SK-N-MC (cell line): ENCODE measurements around the gene TOX2.
A peak's percentile ranks its signal among the peaks of the same experiment; 100 is the strongest.

Source experiments
- DNase-seq: peaks from one replicate; pipeline ENCODE4 v3.0.0-alpha.2; 2011; ENCODE audit warnings: low read depth, low spot score
- H3K27ac ChIP-seq: fragments of 200-600 bp; sonication (generic); 2 replicates; pipeline ENCODE4 v1.5.1; 2016; ENCODE audit warnings: mixed run types
- H3K36me3 ChIP-seq: fragments of 200-600 bp; sonication (generic); 2 replicates; pipeline ENCODE4 v1.6.1; 2017; ENCODE audit warnings: antibody characterized with exemption, low read length, mixed read lengths; ENCODE audit not compliant: insufficient read depth
- H3K4me3 ChIP-seq: fragments of 200-600 bp; sonication (generic); 2 replicates; pipeline ENCODE4 v1.5.1; 2016
- H3K9ac ChIP-seq: fragments of 200-600 bp; sonication (generic); 2 replicates; pipeline ENCODE4 v1.8.0; 2017; ENCODE audit warnings: mixed run types, mixed read lengths; ENCODE audit not compliant: insufficient read length
- H3K9me3 ChIP-seq: fragments of 200-600 bp; sonication (generic); 2 replicates; pipeline ENCODE4 v1.6.1; 2017; ENCODE audit warnings: low read depth, mild to moderate bottlenecking, antibody characterized with exemption, low read length, moderate library complexity, mixed read lengths
- EZH2 ChIP-seq: fragments of 200-600 bp; sonication (generic); IDR thresholded peaks from one replicate; pipeline ENCODE4 v1.6.1; 2017; ENCODE audit warnings: antibody characterized with exemption
- FOXP2 ChIP-seq: optimal IDR thresholded peaks from 2 replicates; pipeline ENCODE3; 2011; ENCODE audit warnings: mild to moderate bottlenecking, moderate library complexity; ENCODE audit not compliant: insufficient read depth; ENCODE audit errors: extremely low read length, control extremely low read depth
- POLR2AphosphoS5 ChIP-seq: IDR thresholded peaks from 2 replicates; pipeline ENCODE4 v1.6.1; 2012; ENCODE audit warnings: mild to moderate bottlenecking, low read depth, low read length, borderline replicate concordance

The TOX2 gene

GRCh38 chr20:44026647-44027342 is 112.1 kb downstream of the TOX2 start:
- H3K36me3 ChIP-seq: peaks cover 8% of the 10 kb centered on the region; the same call in 1 of the 2 replicates
- H3K9me3 ChIP-seq: no peaks in the 10 kb centered on the region
- peak overlapping the region; percentile 55 for H3K9ac ChIP-seq
- H3K27ac ChIP-seq: peak overlapping the region; percentile 92
- H3K4me3 ChIP-seq: peak overlapping the region; percentile 67
- TF ChIP-seq FOXP2: no peak
- TF ChIP-seq EZH2: no peak
- no peak for TF ChIP-seq POLR2AphosphoS5
- DNase-seq: peak; percentile 68

GRCh38 chr20:44027343-44028002 is 112.8 kb downstream of the TOX2 start:
- Histone ChIP-seq H3K9ac (no peak overlapping the region), H3K9me3 (no peaks in the 10 kb centered on the region), H3K27ac (peak overlapping the region; percentile 92), H3K36me3 (peaks cover 8% of the 10 kb centered on the region; the same call in 1 of the 2 replicates), H3K4me3 (peak overlapping the region; percentile 67)
- no peak for DNase-seq
- TF ChIP-seq EZH2 (no peak), POLR2AphosphoS5 (no peak), FOXP2 (no peak)

GRCh38 chr20:44028003-44028730 is 113.5 kb downstream of the TOX2 start:
- Histone ChIP-seq H3K27ac (peak overlapping the region; percentile 92; the same call in 1 of the 2 replicates), H3K36me3 (peaks cover 8% of the 10 kb centered on the region; the same call in 1 of the 2 replicates), H3K9ac (no peak overlapping the region), H3K4me3 (no peak overlapping the region), H3K9me3 (no peaks in the 10 kb centered on the region)
- TF ChIP-seq FOXP2 (no peak), EZH2 (no peak), POLR2AphosphoS5 (no peak)
- DNase-seq: no peak

- Histone ChIP-seq H3K36me3 (peaks cover 11% of the 10 kb centered on the region; the same call in 1 of the 2 replicates), H3K4me3 (no peak overlapping the region), H3K9ac (no peak overlapping the region), H3K9me3 (no peaks in the 10 kb centered on the region), H3K27ac (no peak overlapping the region)
- no peak for DNase-seq
- TF ChIP-seq EZH2 (no peak), POLR2AphosphoS5 (no peak), FOXP2 (no peak)
These were observed 114.5 kb downstream of the TOX2 start for GRCh38 chr20:44028868-44029847.

- Histone ChIP-seq H3K27ac (no peak overlapping the region), H3K36me3 (peaks cover 12% of the 10 kb centered on the region; the same call in 1 of the 2 replicates), H3K9ac (no peak overlapping the region), H3K4me3 (no peak overlapping the region), H3K9me3 (no peaks in the 10 kb centered on the region)
- TF ChIP-seq POLR2AphosphoS5 (no peak), EZH2 (no peak), FOXP2 (no peak)
- no peak for DNase-seq
These were observed 115.2 kb downstream of the TOX2 start for GRCh38 chr20:44029848-44030230.

- no peak overlapping the region for H3K9ac ChIP-seq
- DNase-seq: no peak
- H3K9me3 ChIP-seq: no peaks in the 10 kb centered on the region
- TF ChIP-seq FOXP2: no peak
- TF ChIP-seq EZH2: no peak
- no peak for TF ChIP-seq POLR2AphosphoS5
- peaks cover 12% of the 10 kb centered on the region; the same call in 1 of the 2 replicates for H3K36me3 ChIP-seq
- no peak overlapping the region for H3K27ac ChIP-seq
- no peak overlapping the region for H3K4me3 ChIP-seq
These were observed 115.7 kb downstream of the TOX2 start for GRCh38 chr20:44030394-44030793.

GRCh38 chr20:44031001-44031574 is 116.4 kb downstream of the TOX2 start:
- TF ChIP-seq POLR2AphosphoS5: no peak
- no peak for TF ChIP-seq EZH2
- no peak for TF ChIP-seq FOXP2
- Histone ChIP-seq H3K9ac (no peak overlapping the region), H3K36me3 (peaks cover 12% of the 10 kb centered on the region; the same call in 1 of the 2 replicates), H3K4me3 (no peak overlapping the region), H3K9me3 (no peaks in the 10 kb centered on the region), H3K27ac (peak overlapping the region; percentile 92)
- DNase-seq: no peak
